A549 (cell line): ENCODE results near the gene LY6G6C. TPM values are rescaled to one million over a fixed set of nuclear protein-coding genes. Genes with fewer than 3 reads are reported as not detected.

Experiments
- ATAC-seq, 2 experiments: fragments of 200-7000 bp in 1 of 2; fragments of >200 bp in 1 of 2; cut with Nextera tagmentation in 1 of 2; cut with Tn5 transposase in 1 of 2; 3 replicates each; pipeline versions ENCODE4 v1.8.0 to v1.9.1; 2018 to 2020; ENCODE audit warnings: mild to moderate bottlenecking in 1 of 2, moderate library complexity in 1 of 2
- CTCF ChIA-PET: fragments of 300-600 bp; sonication (Branson Sonifier 250); formaldehyde crosslinking; extraction: SDS; loops from one replicate; lab custom pipeline; 2021; ENCODE audit warnings: antibody characterized with exemption, inconsistent platforms; lab: Yijun Ruan, JAX
- POLR2A ChIA-PET: fragments of 350-600 bp; formaldehyde crosslinking; extraction: SDS; loops from one replicate; lab custom pipeline; 2021; ENCODE audit warnings: antibody characterized with exemption, inconsistent platforms; lab: Yijun Ruan, JAX
- DNase-seq, 2 experiments: peaks; one replicate each; pipeline versions ENCODE4 v3.0.0 to v3.0.0-alpha.2; 2011 to 2016; ENCODE audit warnings: low read depth in 1 of 2, low spot score in 1 of 2
- FAIRE-seq: peaks from 2 replicates; lab custom pipeline; 2011; peaks lifted over from hg19 to GRCh38; lab: Jason Lieb, UNC
- H3K27ac ChIP-seq, 2 experiments: fragments of >200 bp; sonication (Bioruptor Twin); formaldehyde crosslinking; 3 replicates each; pipeline ENCODE4 v1.5.1; 2016 to 2017
- H3K4me1 ChIP-seq: fragments of >200 bp; sonication (Bioruptor Twin); formaldehyde crosslinking; 3 replicates; pipeline ENCODE4 v1.6.1; 2016
- H3K4me2 ChIP-seq: fragments of >200 bp; sonication (Bioruptor Twin); formaldehyde crosslinking; 3 replicates; pipeline ENCODE4 v1.6.1; 2016
- H3K4me3 ChIP-seq: fragments of >200 bp; sonication (Bioruptor Twin); formaldehyde crosslinking; 3 replicates; pipeline ENCODE4 v1.5.1; 2016
- H3K9me3 ChIP-seq: fragments of >200 bp; sonication (Bioruptor Twin); formaldehyde crosslinking; 3 replicates; pipeline ENCODE4 v1.6.1; 2016
- BHLHE40 ChIP-seq: IDR thresholded peaks from 2 replicates; pipeline ENCODE4 v1.6.1; 2012; ENCODE audit warnings: low read depth, low read length, inconsistent platforms
- CEBPB ChIP-seq, 2 experiments: fragments of >200 bp in 1 of 2; sonication (Bioruptor Twin) in 1 of 2; formaldehyde crosslinking in 1 of 2; IDR thresholded peaks; 2 replicates each; pipeline ENCODE4 v1.6.1; 2012 to 2016
- CHD2 ChIP-seq: fragments of 150-350 bp; IDR thresholded peaks from 2 replicates; pipeline ENCODE4 v1.6.1; 2014; ENCODE audit warnings: low read length; ENCODE audit not compliant: partially characterized antibody
- CHD4 ChIP-seq: fragments of 200-600 bp; sonication (generic); IDR thresholded peaks from 2 replicates; pipeline ENCODE4 v1.6.1; 2016; ENCODE audit warnings: antibody characterized with exemption, mild to moderate bottlenecking, borderline replicate concordance
- EHMT2 ChIP-seq: fragments of 200-600 bp; sonication (generic); IDR thresholded peaks from 2 replicates; pipeline ENCODE4 v1.6.1; 2016; ENCODE audit warnings: antibody characterized with exemption, low read depth, mild to moderate bottlenecking, moderate library complexity
- GATA3 ChIP-seq: IDR thresholded peaks from 2 replicates; pipeline ENCODE4 v1.6.1; 2012; ENCODE audit warnings: borderline replicate concordance
- HEYL ChIP-seq: fragments of 250-450 bp; sonication (Bioruptor Pico); IDR thresholded peaks from 2 replicates; pipeline ENCODE4 v1.8.0; 2021; ENCODE audit warnings: mild to moderate bottlenecking, moderate library complexity
- HOXA7 ChIP-seq: fragments of 250-450 bp; sonication (Bioruptor Pico); IDR thresholded peaks from 2 replicates; pipeline ENCODE4 v1.5.0; 2020; ENCODE audit warnings: mild to moderate bottlenecking, moderate library complexity
- HOXB5 ChIP-seq: fragments of 250-450 bp; sonication (Bioruptor Pico); IDR thresholded peaks from 2 replicates; pipeline ENCODE4 v1.5.0; 2020; ENCODE audit warnings: mild to moderate bottlenecking, moderate library complexity
- JUN ChIP-seq, 2 experiments: fragments of >200 bp; sonication (Bioruptor Twin); formaldehyde crosslinking; IDR thresholded peaks; 2 replicates in 1 of 2; 3 replicates in 1 of 2; pipeline ENCODE4 v1.6.1; 2016 to 2017
- MAFK ChIP-seq: fragments of 450-650 bp; IDR thresholded peaks from 2 replicates; pipeline ENCODE4 v1.6.1; 2014; ENCODE audit not compliant: partially characterized antibody
- NPAS2 ChIP-seq: fragments of 250-450 bp; sonication (Bioruptor Pico); IDR thresholded peaks from 2 replicates; pipeline ENCODE4 v1.8.0; 2022; ENCODE audit warnings: mild to moderate bottlenecking, moderate library complexity, borderline replicate concordance
- PHF8 ChIP-seq: fragments of 200-600 bp; sonication (generic); IDR thresholded peaks from 2 replicates; pipeline ENCODE4 v1.6.1; 2016; ENCODE audit warnings: low read depth, mild to moderate bottlenecking, antibody characterized with exemption, moderate library complexity, borderline replicate concordance
- POLR2A ChIP-seq: IDR thresholded peaks from 2 replicates; pipeline ENCODE4 v1.6.1; 2012; ENCODE audit warnings: mild to moderate bottlenecking, low read length
- RAD21 ChIP-seq, 2 experiments: fragments of >200 bp in 1 of 2; sonication (Bioruptor Twin) in 1 of 2; formaldehyde crosslinking in 1 of 2; IDR thresholded peaks in 1 of 2; conservative IDR thresholded peaks in 1 of 2; 2 replicates in 1 of 2; 3 replicates in 1 of 2; pipeline ENCODE4 v1.6.1; 2012 to 2018; ENCODE audit warnings: inconsistent platforms in 1 of 2
- RFX5 ChIP-seq: fragments of 450-650 bp; IDR thresholded peaks from 2 replicates; pipeline ENCODE4 v1.7.1; 2014; ENCODE audit warnings: antibody characterized with exemption, mild to moderate bottlenecking, moderate library complexity
- SMC3 ChIP-seq: fragments of >200 bp; sonication (Bioruptor Twin); formaldehyde crosslinking; IDR thresholded peaks from 3 replicates; pipeline ENCODE4 v1.6.1; 2018; ENCODE audit warnings: inconsistent platforms
- TP53 ChIP-seq: fragments of 250-450 bp; sonication (Bioruptor Pico); IDR thresholded peaks from 2 replicates; pipeline ENCODE4 v1.5.0; 2021; ENCODE audit warnings: mild to moderate bottlenecking, moderate library complexity
- ZSCAN20 ChIP-seq: fragments of 250-450 bp; sonication (Bioruptor Pico); IDR thresholded peaks from 2 replicates; pipeline ENCODE4 v1.8.0; 2022; ENCODE audit warnings: mild to moderate bottlenecking, moderate library complexity
- whole genome bisulfite sequencing: methylation state at CpG from one replicate; pipeline ENCODE4 v1.1.6; 2017; ENCODE audit errors: missing lambda C conversion rate; 5-methylcytosine and 5-hydroxymethylcytosine counted together
- polyA plus RNA-seq, 4 experiments: library from polyadenylated mRNA; depleted of rRNA in 3 of 4; stranded (reverse); fragments of >200 nt; fragmentation: RNase III in 1 of 4; extraction: RNeasy Plus Mini Kit Qiagen cat#74134 plus additional on column Dnase treatment in 1 of 4; gene quantifications; 2 replicates in 3 of 4; 3 replicates in 1 of 4; pipeline ENCODE4 v1.2.3, GENCODE V29; 2011 to 2017
- TF ChIP-seq, protein P1 (sequence below): fragments of >200 bp; sonication (Bioruptor Twin); formaldehyde crosslinking; IDR thresholded peaks from 3 replicates; pipeline ENCODE4 v1.6.1; 2016
- TF ChIP-seq, protein P2 (sequence below): fragments of 200-600 bp; sonication (generic); IDR thresholded peaks from 2 replicates; pipeline ENCODE4 v1.6.1; 2016; ENCODE audit warnings: antibody characterized with exemption, mild to moderate bottlenecking, moderate library complexity
- TF ChIP-seq, protein P3 (sequence below): fragments of >200 bp; sonication (Bioruptor Twin); formaldehyde crosslinking; IDR thresholded peaks from 3 replicates; pipeline ENCODE4 v1.5.1; 2016

Gene LY6G6C
- polyA plus RNA-seq, 2 of the 4 experiments (the other 2 are of a cell fraction): 0.08 to 0.21 TPM

DNA sequence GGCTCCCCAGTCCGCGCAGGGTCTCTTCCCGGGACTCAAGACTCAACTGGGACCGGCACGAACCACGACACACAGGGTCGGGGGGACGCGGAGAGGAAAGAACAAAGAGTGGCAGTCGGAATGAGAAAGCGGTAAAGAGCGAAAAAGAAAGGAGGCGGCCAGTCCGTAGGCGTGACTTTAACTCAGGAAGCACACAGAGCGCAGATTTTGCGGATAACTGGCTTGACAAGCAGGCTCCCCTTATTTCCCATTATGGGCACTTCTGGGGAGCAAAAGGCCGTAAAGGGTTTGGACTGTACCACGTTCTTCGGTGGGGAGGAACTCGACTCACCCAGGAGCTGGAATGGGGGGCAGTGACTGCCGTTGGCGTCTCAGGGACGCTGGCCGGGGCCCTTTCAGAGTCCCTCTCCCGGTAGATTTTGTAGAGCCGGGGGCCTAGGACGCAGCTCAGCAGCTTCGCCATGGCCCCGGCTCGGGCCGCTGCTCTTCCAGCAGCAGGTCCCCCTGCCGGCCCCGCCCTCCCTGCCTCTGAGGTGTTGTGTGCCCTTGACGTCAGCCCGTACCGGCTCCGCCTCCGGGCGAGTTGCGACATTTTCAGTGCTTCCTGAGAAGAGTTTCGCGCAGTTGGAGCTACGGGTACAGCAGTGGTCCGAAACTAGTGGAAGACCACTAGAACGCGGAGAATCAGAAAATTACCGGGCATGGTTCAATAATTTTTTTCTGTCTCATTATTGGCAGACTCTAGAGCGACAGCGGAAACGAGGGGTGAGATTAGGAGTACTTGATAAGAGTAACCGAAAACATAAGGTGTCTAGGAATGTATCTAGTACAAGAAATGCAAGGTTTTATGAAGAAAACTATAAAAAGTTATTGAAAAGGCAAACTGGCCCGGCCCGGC, 18.5 kb downstream of the LY6G6C start, which contains the start of gene ABHD16A:
ABHD16A (minus strand) TSS at position 506 of the 898 bp plus-strand sequence; CDS start at position 463, 43 bp downstream.
- ChIA-PET POLR2A (interaction anchor here (0.5 to 1.6 kb wide), 9 partner anchors 22 to 398 kb away, joined by 3 to 7 read pairs (median 4); partner anchors contain the start of genes DDAH2, HSPA1B, MSH5 and NEU1), CTCF (interaction anchor here (0.7 to 3.1 kb wide), 6 partner anchors 9 to 187 kb away, joined by 3 to 9 read pairs (median 4); no protein-coding TSS in a partner anchor)
- Histone ChIP-seq H3K4me1 (peaks cover 13% of the 10 kb centered on the region; the same call in 2 of the 3 replicates), H3K4me3 (peak within 1 kb of the TSS; percentile 72), H3K27ac (peak within 1 kb of the TSS; percentile 84 to 92), H3K4me2 (peak within 1 kb of the TSS; percentile 81), H3K9me3 (no peaks in the 10 kb centered on the region)
- FAIRE-seq: no peak
- WGBS: under 1% methylated on average over 38 of the region's 54 CpGs
- peak; percentile 97 to 98 for ATAC-seq
- DNase-seq: peak; percentile 97
- TF ChIP-seq EHMT2 (no peak), PHF8 (peak; percentile 96), MAFK (no peak), NPAS2 (CRISPR knock-in tag) (no peak), SMC3 (no peak), ZSCAN20 (CRISPR knock-in tag) (no peak), TP53 (CRISPR knock-in tag) (no peak), RFX5 (no peak), GATA3 (peak; percentile 46; the same call in 1 of the 2 replicates), JUN (IDR thresholded peaks at IDR 0.05) (peak; percentile 43 to 73; a peak in 3 of 5 replicates), CHD4 (no peak), CEBPB (IDR thresholded peaks at IDR 0.05) (peak; percentile 90 to 99), POLR2A (peak; percentile 80), RAD21 (conservative IDR thresholded peaks at IDR 0.05 in 1 of 2, IDR thresholded peaks at IDR 0.05 in 1 of 2) (no peak), HOXA7 (CRISPR knock-in tag) (no peak), HOXB5 (CRISPR knock-in tag) (no peak), CHD2 (no peak), HEYL (CRISPR knock-in tag) (no peak), BHLHE40 (no peak)
- TF ChIP-seq, protein P1, sequence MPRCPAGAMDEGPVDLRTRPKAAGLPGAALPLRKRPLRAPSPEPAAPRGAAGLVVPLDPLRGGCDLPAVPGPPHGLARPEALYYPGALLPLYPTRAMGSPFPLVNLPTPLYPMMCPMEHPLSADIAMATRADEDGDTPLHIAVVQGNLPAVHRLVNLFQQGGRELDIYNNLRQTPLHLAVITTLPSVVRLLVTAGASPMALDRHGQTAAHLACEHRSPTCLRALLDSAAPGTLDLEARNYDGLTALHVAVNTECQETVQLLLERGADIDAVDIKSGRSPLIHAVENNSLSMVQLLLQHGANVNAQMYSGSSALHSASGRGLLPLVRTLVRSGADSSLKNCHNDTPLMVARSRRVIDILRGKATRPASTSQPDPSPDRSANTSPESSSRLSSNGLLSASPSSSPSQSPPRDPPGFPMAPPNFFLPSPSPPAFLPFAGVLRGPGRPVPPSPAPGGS: peak; percentile 86; the same call in 2 of the 3 replicates
- TF ChIP-seq, protein P2, sequence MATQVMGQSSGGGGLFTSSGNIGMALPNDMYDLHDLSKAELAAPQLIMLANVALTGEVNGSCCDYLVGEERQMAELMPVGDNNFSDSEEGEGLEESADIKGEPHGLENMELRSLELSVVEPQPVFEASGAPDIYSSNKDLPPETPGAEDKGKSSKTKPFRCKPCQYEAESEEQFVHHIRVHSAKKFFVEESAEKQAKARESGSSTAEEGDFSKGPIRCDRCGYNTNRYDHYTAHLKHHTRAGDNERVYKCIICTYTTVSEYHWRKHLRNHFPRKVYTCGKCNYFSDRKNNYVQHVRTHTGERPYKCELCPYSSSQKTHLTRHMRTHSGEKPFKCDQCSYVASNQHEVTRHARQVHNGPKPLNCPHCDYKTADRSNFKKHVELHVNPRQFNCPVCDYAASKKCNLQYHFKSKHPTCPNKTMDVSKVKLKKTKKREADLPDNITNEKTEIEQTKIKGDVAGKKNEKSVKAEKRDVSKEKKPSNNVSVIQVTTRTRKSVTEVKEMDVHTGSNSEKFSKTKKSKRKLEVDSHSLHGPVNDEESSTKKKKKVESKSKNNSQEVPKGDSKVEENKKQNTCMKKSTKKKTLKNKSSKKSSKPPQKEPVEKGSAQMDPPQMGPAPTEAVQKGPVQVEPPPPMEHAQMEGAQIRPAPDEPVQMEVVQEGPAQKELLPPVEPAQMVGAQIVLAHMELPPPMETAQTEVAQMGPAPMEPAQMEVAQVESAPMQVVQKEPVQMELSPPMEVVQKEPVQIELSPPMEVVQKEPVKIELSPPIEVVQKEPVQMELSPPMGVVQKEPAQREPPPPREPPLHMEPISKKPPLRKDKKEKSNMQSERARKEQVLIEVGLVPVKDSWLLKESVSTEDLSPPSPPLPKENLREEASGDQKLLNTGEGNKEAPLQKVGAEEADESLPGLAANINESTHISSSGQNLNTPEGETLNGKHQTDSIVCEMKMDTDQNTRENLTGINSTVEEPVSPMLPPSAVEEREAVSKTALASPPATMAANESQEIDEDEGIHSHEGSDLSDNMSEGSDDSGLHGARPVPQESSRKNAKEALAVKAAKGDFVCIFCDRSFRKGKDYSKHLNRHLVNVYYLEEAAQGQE: no peak
- TF ChIP-seq, protein P3, sequence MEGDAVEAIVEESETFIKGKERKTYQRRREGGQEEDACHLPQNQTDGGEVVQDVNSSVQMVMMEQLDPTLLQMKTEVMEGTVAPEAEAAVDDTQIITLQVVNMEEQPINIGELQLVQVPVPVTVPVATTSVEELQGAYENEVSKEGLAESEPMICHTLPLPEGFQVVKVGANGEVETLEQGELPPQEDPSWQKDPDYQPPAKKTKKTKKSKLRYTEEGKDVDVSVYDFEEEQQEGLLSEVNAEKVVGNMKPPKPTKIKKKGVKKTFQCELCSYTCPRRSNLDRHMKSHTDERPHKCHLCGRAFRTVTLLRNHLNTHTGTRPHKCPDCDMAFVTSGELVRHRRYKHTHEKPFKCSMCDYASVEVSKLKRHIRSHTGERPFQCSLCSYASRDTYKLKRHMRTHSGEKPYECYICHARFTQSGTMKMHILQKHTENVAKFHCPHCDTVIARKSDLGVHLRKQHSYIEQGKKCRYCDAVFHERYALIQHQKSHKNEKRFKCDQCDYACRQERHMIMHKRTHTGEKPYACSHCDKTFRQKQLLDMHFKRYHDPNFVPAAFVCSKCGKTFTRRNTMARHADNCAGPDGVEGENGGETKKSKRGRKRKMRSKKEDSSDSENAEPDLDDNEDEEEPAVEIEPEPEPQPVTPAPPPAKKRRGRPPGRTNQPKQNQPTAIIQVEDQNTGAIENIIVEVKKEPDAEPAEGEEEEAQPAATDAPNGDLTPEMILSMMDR: no peak
- TF ChIP-seq, all 56 proteins: peak for 6
